Measurements from ENCODE around the gene CDK3.
"Not testable (repeated sequence)": the region's sequence is repeated elsewhere in the genome, so short reads cannot be mapped to it uniquely, and the experiment has no call there.

CDK3 gene

DNA sequence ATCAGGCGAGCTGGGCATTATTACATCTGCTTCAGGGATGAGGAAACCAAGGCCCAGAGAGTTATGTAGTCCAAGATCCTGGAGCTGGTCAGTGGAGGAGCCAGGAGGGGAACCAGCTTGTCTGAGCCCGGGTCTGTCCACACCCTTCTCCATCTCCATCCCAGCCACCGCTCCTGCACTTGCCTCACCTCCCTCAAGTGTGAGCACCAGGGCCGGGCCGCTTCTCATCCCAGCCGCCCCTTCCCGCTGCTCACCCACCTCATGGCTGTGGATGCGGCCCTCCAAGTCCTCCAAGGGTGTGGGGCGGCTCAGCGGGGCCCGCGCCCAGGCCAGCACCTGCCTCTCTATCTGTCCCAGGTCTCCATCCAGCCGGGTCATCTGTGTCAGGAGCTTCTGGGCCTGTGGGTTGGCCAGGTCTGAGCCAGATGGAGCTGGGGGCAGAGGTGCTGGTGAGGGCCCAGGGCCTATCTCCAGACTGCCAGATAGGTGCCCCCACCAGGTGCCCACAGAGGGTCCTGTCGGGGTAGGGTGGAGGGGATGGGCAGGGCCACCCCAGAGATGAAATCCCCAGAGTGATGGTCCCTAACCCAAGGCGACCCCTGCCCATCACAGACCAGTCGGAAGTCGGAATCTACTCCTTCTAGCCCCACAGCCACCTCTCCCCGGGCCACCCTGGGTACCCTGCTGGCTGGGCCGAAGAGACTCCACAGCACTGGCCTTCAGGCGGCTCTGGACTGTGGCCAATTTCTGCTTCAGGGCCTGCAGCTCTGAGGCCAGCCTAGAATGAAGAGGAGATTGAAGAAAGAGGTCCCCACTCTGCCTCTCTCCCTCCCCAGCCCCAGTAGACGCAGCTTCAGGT lies 17.1 kb downstream of the CDK3 start:
- DNase-seq, result no peak

DNA sequence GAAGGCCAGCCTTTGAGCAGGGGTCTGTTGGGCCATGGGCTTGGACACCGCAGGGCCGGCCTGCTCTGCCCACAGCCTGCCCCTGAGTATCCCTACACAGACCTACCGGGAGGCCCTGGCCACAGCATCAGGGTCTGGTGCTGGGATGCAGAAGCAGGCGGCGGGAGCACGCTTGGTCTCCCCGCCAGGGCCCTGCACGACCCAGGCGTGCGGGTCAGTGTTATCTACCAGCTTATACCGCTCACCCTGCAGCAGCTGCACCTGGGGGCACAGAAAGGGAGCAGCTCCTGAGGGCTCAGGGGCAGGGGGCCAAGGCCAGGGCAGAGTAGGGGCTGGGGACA lies 17.7 kb downstream of the CDK3 start:
- DNase-seq, result no peak

DNA sequence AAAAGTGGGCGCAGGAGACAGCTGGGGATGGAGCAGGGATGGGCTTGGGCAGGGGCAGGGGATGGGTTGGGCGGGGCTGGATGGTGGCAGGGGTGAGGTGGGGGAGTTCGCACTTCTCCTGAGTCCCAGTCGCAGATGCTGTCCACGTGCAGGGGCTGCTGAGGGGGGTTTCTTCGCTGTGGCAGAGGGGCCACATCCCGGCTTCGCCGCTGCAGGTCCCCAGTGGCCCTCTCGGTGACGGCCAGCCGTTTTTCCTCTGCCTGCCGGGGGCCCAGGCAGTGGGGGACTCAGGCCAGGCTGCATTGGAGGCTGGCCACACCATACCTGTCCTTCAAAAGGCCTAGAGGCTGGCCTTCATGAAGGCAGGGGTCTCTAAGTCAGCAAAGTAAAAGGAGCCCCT lies 18.1 kb downstream of the CDK3 start:
- DNase-seq, result no peak

DNA sequence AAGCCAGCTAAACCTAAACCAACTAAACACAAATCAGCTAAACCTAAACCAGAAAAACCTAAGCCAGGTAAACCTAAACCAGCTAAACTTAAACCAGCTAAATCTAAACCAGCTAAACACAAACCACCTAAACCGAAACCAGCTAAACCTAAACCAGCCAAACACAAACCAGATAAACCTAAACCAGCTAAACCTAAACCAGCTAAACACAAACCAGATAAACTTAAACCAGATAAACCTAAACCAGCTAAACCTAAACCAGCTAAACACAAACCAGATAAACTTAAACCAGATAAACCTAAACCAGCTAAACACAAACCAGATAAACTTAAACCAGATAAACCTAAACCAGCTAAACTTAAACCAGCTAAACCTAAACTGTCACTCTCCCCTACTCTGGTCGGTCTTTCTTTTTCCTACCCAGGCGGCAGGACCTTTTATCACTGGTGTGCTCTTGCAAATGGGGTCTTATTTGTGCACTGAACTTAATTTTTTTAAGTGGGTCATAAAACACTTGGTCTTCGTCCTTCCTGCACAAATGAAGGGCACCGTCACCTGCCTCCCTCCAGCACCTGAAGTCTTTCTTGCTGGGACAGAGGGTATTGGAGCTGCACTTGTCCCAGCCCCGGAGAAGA lies 19.3 kb downstream of the CDK3 start:
- no peak for DNase-seq

DNA sequence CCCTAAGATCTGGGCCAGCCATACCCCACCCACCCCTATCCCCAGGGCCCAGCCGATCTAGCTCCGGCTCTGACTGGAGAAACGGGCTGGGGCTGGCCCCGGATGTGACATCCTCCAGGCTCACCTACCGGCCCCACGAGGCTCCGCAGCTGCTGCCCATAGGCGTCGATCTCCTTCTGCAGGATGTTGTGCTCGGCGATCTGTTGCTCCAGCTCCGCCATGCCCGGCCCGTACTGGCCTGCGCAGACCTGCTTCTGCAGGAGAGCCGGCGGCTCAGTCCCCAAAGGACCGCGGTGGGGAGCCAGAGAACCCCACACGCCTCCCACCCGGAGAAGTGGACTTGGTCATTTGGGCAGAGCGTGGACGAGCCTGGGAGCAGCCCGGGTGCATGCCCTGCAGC lies 21.6 kb downstream of the CDK3 start:
- DNase-seq, result no peak

DNA sequence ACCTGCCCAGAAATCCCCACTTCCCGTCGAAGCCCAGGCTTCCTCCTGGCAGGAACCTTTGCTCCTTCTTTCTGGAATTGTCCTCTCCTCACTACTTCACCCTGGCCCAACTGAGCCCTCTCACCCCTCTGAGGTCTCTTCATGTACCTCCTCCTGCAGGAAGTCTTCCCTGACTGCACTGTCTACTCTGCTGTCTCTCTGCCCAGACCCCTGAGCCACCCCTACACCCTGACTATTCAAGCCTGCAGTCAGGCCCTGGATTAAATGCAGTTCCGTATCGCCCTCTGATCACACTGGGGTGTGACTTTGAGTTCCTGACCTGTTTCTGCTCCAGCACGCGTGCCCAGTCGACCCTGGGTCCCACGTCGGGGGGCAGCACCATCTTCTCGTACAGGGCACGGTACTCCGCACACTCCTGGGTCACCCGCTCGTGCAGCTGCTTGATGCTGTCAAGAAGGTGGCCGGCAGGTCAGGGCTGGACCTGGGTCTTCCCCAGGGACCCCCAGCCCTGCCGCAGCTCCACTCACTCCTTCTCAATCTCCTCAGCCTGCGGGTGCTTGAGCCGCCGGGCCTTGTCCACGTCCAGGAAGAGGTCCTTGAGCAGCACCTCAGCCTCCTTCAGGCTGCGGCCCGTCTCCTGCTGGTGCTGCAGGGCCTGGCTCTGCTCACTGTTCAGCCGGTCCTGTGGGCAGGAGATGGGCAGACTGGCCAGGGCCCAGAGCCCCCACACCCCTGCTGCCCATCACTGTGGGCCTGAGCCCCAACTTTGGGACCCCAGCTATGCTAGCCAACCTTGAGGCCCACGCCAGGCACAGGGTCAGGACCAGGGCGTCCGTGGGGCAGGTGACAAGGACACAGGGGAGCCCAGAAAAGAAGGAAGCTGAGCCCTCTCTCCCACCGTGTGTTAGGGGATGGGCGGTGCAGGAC lies 22.6 kb downstream of the CDK3 start:
- no peak for DNase-seq

DNA sequence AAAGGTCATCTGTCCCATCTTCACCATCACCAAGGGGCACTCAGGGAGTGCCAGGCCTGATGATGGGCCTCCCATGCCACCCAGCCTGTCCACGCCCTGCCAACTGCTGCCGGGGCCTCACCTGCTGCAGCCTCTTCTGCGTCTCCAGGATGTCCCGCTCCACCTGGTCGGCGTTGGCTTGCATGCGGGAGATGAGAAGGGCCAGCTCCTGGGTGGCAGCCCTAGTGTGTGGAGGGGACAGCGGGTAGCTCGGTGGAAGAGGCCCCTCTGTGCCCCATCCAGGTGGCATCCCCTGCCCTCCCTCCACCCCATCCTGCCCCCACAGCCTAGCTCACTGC lies 23.2 kb downstream of the CDK3 start:
- DNase-seq, result no peak

DNA sequence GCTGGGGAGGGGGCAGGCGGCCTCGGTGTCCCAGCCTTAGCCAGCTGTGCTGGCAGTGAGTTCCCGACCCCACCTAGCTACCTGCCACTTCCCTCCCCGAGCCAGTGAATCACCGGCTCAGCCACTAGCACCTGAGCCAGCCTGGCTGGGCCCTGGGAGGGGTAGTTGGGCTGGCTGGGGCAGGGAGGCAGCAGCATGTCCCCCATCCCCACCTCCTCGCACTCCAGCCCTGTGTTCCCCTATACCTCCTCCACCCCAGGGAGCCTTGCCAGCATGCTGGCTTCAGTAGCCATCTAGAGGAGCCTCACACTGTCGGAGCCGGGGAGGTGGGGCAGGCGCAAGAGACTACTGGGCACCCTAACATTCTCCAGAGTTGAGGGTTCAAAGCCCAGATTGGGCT lies 23.7 kb downstream of the CDK3 start:
- no peak for DNase-seq

DNA sequence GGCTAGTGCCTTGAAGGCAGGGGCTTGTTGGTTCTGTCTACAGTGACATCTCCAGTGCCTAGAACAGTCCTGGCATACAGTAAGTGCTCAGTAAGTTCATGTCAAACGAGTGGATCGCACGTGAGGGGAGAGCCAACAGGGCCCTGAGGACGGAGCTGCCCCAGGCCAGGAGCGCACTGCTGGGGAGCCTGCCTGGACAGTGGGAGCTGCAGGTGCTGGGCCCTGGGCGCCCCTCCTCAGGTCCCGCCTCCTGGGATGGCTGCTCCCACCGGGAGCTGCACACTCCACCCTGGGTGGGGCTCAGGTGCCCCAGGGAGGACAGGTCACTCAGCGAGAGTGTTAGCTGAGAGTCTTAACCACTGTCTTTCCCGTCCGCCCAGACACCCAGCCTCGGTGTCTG lies 24.6 kb downstream of the CDK3 start:
- DNase-seq, result no peak

DNA sequence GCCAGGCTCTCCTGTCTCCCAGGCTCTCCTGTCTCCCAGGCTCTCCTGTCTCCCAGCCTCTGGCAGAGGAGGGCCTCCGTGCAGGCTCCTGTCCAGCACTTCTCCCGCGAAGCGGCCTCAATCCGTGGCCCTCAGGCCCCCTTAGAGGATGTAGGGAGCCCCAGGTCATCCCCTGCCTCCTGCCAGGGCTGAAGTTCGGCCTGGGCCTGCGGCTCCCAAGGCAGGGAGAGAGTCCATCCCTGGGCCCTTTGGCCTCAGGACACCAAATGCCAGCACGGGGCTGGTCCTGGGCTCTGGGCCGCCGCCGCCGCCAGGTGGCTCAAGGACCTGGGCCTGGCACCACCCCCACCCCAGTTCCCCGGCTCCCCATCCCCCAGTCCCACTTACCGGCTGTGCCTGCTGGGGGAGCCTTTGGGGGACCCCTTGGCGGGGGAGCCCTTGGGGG lies 26.1 kb downstream of the CDK3 start:
- no peak for DNase-seq

DNA sequence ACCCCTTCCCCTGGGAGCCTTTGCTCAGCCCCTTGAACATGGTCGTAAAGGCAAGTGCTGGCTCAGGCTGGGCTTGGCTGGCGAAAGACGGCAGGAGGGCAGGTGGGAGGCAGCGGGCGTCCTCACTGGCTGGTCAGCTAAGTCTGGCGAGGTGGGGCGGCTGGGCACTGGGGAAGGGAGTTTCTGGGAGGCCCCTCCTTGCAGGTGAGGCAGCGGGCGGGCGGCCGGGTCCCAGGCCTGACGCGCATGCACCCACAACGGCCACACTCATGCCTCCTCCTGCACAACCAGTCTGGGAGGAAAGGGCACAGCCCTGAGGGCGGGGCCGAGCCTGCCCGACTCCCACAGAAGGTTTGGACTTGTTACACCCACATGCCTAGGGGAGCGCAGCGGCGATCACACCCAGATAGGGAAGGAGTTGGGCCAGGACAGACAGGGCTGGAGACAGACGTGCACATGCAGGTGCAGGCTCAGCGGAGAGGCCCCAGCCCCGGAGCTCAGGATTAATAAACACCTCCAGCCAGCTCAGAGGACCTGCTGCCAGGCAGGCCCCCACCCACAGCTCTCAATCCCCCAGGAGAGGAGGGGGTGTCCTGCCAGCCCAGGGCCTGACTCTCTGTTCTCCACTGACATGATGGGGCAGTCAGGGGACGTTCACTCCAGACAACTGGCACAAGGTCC lies 26.6 kb downstream of the CDK3 start, which contains the start of gene EVPL:
Gene EVPL (minus strand): TSS at position 148 of the 681 bp plus-strand sequence. CDS start 108 bp downstream, at position 40.
- DNase-seq, result no peak

DNA sequence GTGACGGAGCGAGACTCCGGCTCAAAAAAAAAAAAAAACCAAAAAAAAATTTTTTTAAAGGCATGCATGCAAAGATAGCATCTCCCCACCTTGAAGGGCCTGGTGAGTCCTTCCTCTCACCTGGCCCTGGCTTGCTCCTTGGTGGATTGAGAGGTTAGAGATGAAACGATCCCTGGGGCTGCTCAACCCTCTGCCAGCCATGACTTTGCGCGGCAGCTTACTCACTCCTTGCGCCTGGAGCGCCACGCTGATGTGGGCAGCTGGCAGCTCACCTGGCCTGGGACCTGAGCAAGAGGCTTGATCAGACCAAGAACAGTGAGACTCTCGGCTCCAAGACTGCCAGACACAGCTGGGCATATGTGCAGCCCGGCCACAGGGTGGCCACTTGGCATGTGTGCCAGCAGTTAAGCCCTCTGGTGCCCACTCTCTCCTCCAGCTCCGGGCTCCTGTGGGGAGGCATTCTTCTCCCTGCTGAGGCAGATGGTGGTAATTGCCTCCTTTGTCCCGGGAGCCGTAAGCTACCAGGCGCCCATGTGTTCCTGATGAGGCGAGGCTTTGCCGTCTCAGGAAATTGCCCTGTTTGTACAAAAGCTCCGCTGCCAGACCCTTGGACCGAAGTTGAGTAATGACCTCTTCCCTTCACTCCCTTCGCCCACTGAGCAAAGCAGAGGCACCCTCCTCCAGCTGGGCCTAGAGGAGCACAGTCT lies 31.6 kb downstream of the CDK3 start:
- no peak for DNase-seq

DNA sequence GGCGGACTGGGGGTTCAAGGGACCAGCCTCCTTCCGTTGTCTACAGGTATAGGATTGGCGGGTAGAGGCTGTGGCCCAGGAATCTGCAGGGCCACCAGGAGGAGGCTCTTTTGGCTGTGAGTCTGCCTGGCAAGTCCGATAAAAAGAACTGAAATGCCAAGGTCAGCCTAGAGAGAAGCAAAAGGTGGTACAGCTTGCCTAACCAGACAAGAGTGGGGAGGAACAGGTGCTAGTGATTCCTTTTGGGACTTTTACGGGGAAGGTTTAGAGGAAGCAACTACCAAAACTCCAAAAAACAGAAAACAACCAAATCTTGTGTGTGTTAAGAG lies 32.1 kb downstream of the CDK3 start:
- no peak for DNase-seq

DNA sequence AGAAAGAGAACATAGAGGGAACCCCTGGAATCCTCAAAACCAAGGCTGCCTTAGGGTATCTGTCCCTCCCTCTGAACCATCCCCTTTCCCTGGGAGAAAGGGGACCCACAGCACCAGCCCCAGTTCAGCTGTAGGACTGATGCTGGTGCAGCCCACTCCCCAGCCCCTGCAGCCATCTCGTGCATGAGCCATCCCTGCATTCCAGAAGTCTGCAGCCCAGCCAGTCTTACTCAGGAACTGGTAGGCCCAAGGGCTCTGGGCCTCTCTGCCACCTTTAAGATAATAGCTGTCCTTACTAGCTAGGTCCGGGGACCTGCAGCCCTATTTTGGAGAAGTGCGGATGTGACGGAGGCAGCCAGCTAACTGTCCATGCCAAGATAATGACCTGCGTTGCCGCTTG lies 32.5 kb downstream of the CDK3 start:
- no peak for DNase-seq

DNA sequence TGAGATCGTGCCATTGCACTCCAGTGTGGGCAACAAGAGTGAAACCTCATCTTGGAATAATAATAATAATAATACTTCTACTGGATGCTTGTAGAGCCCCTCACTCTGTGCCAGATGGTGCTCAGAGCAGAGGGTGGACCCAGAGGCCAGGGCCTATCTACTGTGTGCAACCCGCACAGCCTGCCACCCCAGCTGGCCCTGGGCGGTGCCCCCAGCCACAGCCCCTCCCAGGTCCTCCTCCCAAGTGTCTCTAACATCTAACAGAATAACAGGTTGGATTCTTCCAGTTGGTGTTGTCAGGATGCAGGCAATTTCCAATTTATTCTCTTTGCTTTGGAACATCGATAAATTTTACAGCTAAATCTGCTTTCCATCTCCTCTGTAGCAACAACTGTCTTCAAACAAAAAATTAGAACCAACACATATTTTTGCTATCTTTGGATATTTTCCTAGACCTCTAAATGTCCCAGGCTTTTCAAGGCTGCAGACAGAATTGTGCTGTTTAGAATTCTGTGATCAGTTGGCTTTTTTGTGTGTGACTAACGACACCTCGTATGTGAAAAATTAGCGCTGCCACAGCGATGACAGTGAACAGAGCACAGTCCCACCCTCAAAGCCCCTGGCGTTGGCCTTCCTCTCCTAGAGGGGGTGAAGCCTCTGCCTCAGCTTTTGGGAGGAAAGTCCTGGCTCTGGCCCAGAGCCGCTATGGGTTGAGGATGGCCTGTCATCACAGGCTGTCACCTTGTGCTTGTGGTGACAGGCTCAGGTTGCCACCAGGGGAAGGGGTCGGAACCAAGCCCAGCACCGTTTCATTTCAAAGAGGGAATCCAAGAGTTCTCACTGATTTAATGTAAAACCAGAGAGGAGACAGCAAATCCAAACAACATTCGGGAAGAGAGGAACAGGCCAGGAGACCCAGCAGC lies 34.0 kb downstream of the CDK3 start:
- no peak for DNase-seq

DNA sequence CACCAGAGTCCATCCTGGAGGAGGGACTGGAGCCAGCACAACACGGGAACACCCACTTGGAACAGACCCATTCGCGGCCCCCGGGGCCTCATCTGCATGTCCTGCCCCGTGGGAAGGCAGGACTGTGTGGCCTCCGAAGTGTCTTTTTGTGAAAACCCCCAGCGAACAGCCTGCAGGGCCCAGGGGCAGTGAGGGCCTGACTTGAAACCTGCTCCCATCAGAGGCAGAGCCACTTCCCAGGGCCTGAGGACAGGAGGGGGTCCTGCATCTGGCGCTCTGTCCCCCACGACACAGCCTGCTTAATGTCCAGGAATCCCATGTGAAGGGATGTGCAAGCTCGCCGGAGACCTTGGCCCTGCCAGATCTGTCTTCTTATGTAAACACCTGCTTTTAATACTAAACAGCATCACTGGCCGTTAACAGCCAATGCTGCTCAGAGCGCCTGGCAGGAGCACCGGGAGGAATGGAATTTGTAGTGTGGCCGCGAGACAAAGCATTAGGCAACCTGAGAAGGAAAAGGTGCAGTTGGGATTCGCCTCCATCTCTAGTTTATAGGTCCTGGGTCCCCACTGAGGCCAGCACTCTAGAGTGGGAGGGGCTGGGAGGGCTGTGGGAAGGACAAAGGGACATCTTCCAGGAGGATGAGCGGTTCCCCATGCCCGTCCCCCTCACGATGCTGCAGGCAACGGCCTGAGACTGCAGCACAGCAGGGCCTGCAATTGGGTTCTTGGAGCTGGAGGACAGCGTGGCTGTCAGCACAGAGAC lies 36.0 kb downstream of the CDK3 start:
- no peak for DNase-seq

DNA sequence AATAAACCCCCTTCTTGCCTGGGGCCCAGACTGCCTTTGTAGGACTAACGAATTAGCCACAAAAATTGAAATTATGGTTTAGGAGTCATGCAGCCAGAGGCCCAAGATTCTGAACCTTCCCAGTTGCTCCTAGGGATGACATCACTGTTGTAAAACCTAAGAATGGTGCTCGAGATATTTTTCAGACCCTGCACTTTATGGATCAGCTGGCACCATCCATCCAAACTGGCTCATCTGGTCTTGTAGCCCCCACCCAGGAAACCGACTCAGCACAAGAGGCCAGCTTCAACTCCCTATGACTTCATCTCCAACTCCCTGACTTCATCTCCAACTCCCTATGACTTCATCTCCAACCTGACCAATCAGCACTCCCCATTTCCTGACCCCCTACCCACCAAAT lies 37.4 kb downstream of the CDK3 start:
- DNase-seq, result no peak

DNA sequence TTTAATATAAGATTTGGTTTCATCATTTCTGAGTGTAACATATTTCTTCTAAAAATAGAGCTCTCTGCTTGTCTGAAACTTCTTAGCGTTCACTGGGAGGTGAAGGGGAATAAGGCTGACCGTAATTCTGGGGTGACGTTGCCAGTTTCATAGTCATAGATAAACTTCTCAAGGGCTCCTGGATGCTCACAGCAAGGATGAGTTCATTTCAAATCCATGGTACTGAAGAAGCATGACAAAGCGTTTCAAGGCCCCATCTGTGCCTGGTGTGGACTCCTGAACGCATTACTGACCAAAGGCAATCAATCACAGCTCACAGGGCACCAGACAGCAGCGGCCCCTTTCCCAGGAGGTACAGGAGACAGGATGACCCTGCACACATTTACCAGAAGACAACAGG lies 38.5 kb downstream of the CDK3 start:
- no peak for DNase-seq

DNA sequence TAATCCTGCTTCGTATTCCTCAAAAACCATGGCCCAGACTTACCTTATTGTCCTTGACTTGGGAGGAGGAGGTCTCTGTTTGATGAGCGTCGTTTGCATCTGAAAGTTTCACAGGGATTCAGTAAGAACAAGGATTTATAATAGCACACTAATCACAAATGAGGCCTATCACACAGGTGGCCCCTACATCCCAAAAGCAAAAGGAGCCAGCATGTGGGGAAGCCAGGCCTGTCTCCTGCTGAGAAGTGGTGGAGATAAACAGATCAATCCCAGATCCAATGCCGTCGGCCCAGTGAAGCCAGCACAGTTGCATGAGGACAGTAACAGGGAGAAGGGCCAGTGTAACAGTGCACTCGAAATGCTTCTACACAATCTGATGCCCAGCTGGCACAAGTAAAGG lies 39.7 kb downstream of the CDK3 start:
- DNase-seq, result no peak

DNA sequence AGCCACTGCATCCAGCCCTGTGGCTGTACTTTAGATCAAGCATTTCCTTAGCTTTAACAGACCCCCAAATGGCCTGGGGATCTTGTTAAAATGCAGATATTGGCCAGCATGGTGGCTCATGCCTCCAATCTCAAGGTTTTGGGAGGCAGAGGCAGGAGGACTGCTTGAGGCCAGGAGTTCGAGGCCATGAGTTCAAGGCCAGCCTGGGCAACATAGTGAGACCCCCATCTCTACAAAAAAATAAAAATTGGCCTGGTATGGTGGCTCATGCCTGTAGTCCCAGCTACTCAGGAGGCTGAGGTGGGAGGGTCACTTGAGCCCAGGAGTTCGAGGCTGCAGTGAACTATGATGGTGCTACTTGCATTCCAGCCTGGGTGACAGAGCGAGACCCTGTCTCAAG lies 42.2 kb downstream of the CDK3 start:
- not testable (repeated sequence) for DNase-seq
